Measurements from ENCODE around the gene R3HCC1L. TPM values are rescaled to one million over a fixed set of nuclear protein-coding genes. Genes with fewer than 3 reads are reported as not detected.

The R3HCC1L gene
- total and polyA plus RNA-seq, 2 of the 4 experiments (the other 2 are of a cell fraction), result 8.3 to 14.7 TPM

DNA sequence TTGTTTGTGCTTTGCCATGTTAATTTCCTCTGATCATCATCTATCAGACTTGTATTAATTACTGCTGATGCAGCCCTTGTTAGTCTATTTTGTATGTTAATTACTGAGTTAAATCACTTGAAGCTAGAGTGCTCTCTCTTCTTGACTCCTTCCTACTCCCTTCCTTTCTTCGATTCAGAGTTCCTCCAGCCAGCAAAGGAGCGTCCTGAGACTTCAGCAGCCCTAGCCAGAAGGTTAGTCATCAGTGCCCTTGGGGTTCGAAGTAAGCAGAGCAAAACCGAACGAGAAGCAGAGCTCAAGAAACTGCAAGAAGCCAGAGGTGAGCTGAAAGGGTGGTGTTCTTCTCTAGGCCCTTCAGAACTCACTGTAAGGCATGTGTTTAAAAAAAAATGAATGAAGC, 101.4 kb downstream of the R3HCC1L start:
- Histone ChIP-seq H3K4me1 (ENCODE audit: control insufficient read depth, insufficient read depth, low read length) (no peaks in the 10 kb centered on the region), H2BK5ac (ENCODE audit: low read depth, low read length, poor library complexity, severe bottlenecking) (no peak overlapping the region), H4K5ac (ENCODE audit: low read depth, low read length) (no peak overlapping the region), H3K4me2 (ENCODE audit: low read depth, low read length) (no peak overlapping the region), H2BK120ac (ENCODE audit: low read depth, low read length) (no peak overlapping the region), H3K9me1 (ENCODE audit: insufficient read depth, low read length) (no peaks in the 10 kb centered on the region), H3K23ac (ENCODE audit: low read depth, low read length) (no peak overlapping the region), H3K9ac (ENCODE audit: low read depth, low read length) (no peak overlapping the region), H3K4me3 (ENCODE audit: insufficient read depth, low read depth, low read length) (no peak overlapping the region), H2BK20ac (ENCODE audit: low read depth, low read length) (no peak overlapping the region), H4K91ac (ENCODE audit: insufficient read depth, low read depth, low read length) (no peak overlapping the region), H3K14ac (replicated peaks; ENCODE audit: low read depth, low read length) (no peak overlapping the region), H2AK9ac (replicated peaks; ENCODE audit: low read depth, low read length, poor library complexity) (no peak overlapping the region), H4K8ac (ENCODE audit: low read depth in 2 of 2, low read length in 2 of 2) (no peak overlapping the region), H3K4ac (ENCODE audit: low read depth, low read length) (no peak overlapping the region), H3K56ac (ENCODE audit: extremely low read depth, insufficient read depth, low read length) (no peak overlapping the region), H2AK5ac (ENCODE audit: low read depth, low read length) (no peak overlapping the region), H3K79me1 (ENCODE audit: low read depth in 1 of 2, low read length in 2 of 2) (peaks cover 0 to 8% of the 10 kb centered on the region in 2 experiments; a peak in 1 of 4 replicates), H3K27ac (ENCODE audit: insufficient read depth, low read length) (no peak overlapping the region), H3K9me3 (ENCODE audit: control insufficient read depth, insufficient read depth, low read length) (no peaks in the 10 kb centered on the region), H3K27me3 (ENCODE audit: control insufficient read depth, insufficient read depth, low read length) (no peaks in the 10 kb centered on the region), H3K36me3 (ENCODE audit: control insufficient read depth, insufficient read depth, low read length) (peaks cover 10% of the 10 kb centered on the region), H4K20me1 (ENCODE audit: insufficient read depth, low read length) (no peaks in the 10 kb centered on the region), H2BK15ac (ENCODE audit: low read depth, low read length) (no peak overlapping the region), H3K18ac (ENCODE audit: low read depth, low read length) (no peak overlapping the region), H2AFZ (replicated peaks; ENCODE audit: low read length, poor library complexity) (no peak overlapping the region)
- ChIA-PET POLR2A (ENCODE audit: unreplicated experiment) (no interaction called here), CTCF (interaction anchor here (0.7 to 0.9 kb wide), 2 partner anchors 30 to 74 kb away, joined by 3 to 4 read pairs; no protein-coding TSS in a partner anchor)
- ATAC-seq (ENCODE audit: low read depth) (no peak), DNase-seq (no peak)
- intact Hi-C loops (cut with micrococcal nuclease) (no loop called here), in situ Hi-C loops (cut with MboI; ENCODE audit: low sequenced_read_pairs) (no loop called here), dilution Hi-C loops (cut with HindIII; ENCODE audit: low sequenced_read_pairs, unreplicated experiment) (no loop called here)
- 100% methylated on average over 2 of the region's 5 CpGs; no CpG with 5 or more reads in 1 of the 2 experiments for WGBS, 2 experiments (ENCODE audit: extremely low coverage in 2 of 2, insufficient read length in 1 of 2)
- no TSS peak for BruUV-seq (replicated peaks)
- TF ChIP-seq MXI1 (IDR thresholded peaks at IDR 0.05; ENCODE audit: borderline replicate concordance, low read depth, low read length) (no peak), MAZ (IDR thresholded peaks at IDR 0.05; ENCODE audit: borderline replicate concordance, low read depth, low read length) (no peak), CHD1 (IDR thresholded peaks at IDR 0.05; ENCODE audit: low read depth, low read length) (no peak)
- TF ChIP-seq, protein P1, sequence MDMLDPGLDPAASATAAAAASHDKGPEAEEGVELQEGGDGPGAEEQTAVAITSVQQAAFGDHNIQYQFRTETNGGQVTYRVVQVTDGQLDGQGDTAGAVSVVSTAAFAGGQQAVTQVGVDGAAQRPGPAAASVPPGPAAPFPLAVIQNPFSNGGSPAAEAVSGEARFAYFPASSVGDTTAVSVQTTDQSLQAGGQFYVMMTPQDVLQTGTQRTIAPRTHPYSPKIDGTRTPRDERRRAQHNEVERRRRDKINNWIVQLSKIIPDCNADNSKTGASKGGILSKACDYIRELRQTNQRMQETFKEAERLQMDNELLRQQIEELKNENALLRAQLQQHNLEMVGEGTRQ (IDR thresholded peaks at IDR 0.05; ENCODE audit: low read depth, low read length), result no peak
